ENCODE results near the gene TGFBR3. TPM values are rescaled to one million over a fixed set of nuclear protein-coding genes. Genes with fewer than 3 reads are reported as not detected.

TGFBR3 gene
- total RNA-seq, 1 experiment from 2014 or later: 4.2 TPM

DNA sequence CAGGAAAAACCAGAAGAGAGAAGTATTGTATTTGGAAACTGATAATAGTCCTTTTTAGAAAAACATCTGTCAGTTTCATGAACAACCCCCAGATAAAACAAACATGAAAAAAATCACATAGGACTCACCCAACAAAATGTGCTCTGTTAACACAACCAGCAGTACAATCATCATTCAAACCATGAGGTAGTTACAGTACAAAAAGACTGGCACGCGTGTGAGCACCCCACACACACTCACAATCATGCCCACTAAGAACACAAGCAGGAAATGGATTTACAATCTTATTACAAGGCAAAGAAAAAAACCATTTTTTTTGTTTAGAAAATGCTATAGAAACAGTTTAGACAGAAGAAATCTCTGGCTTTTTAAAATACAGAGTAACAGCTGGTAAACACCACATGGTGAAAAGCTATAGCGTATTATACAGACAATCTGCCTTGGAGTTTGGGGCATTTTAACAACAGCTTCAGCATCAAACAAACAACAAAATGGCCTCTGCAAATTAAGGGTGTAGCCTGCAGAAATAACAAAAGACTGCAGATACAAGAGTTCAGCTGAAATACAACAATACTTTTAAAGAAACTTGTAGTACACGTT is 205.3 kb downstream of the TGFBR3 start:
- peaks cover 6% of the 10 kb centered on the region; the same call in 1 of the 2 replicates for H3K36me3 Mint-ChIP-seq
- TF ChIP-seq, protein P1, sequence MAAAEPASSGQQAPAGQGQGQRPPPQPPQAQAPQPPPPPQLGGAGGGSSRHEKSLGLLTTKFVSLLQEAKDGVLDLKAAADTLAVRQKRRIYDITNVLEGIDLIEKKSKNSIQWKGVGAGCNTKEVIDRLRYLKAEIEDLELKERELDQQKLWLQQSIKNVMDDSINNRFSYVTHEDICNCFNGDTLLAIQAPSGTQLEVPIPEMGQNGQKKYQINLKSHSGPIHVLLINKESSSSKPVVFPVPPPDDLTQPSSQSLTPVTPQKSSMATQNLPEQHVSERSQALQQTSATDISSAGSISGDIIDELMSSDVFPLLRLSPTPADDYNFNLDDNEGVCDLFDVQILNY (CRISPR knock-in tag; IDR thresholded peaks at IDR 0.05): no peak
- no peak for TF ChIP-seq ZNF416 (CRISPR knock-in tag; IDR thresholded peaks at IDR 0.05)
- DNase-seq (ENCODE audit: low spot score) (no peak), ATAC-seq (no peak)
- H3K27ac Mint-ChIP-seq: 0 out of 2 replicates have a peak overlapping the region, but pooled peaks have one; percentile 63
- no peak overlapping the region for H3K4me3 Mint-ChIP-seq
- peaks cover 6% of the 10 kb centered on the region for H3K9me3 Mint-ChIP-seq
- CTCF ChIA-PET: interaction anchor here (1.8 kb wide), 1 partner anchor 83 kb away, joined by 8 read pairs; no protein-coding TSS in a partner anchor
- peaks cover 36% of the 10 kb centered on the region for H3K4me1 Mint-ChIP-seq
- POLR2A ChIA-PET: no interaction called here
- no peaks in the 10 kb centered on the region for H3K27me3 Mint-ChIP-seq (ENCODE audit: low read depth)

DNA sequence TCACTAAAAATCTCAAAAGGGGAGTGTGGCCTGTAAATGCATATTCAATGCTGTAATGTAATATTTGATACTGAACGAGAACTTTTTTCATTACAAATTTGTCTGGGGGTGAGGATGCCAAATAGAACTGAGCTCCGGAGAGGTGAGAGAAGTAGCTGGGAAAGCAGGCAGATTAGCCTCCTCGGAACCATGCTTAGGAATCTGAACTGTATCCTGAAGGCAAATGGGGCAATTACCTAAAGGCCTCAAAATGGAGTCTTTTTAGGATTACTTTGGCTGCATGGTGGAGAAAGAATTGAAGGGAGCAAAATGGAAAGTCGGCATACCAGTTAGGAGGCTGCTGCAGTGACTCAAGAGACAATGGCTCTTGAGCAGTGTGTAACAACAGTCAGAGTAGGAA is 206.5 kb downstream of the TGFBR3 start:
- TF ChIP-seq ZNF671 (CRISPR knock-in tag; IDR thresholded peaks at IDR 0.05) (no peak), HMGA2 (CRISPR knock-in tag; IDR thresholded peaks at IDR 0.05) (no peak), ZNF263 (CRISPR knock-in tag; IDR thresholded peaks at IDR 0.05; ENCODE audit: low read depth) (no peak), ZNF396 (CRISPR knock-in tag; IDR thresholded peaks at IDR 0.05; ENCODE audit: borderline replicate concordance) (no peak), ESRRA (CRISPR knock-in tag; IDR thresholded peaks at IDR 0.05; ENCODE audit: borderline replicate concordance) (no peak), ELF4 (CRISPR knock-in tag; IDR thresholded peaks at IDR 0.05; ENCODE audit: low read depth) (no peak), TEAD1 (CRISPR knock-in tag; IDR thresholded peaks at IDR 0.05) (no peak), PRRX2 (CRISPR knock-in tag; IDR thresholded peaks at IDR 0.05) (no peak), NFE2L1 (CRISPR knock-in tag; IDR thresholded peaks at IDR 0.05) (no peak), ZBTB21 (CRISPR knock-in tag; IDR thresholded peaks at IDR 0.05; ENCODE audit: borderline replicate concordance) (no peak), ZNF416 (CRISPR knock-in tag; IDR thresholded peaks at IDR 0.05) (no peak), JUN (CRISPR knock-in tag; IDR thresholded peaks at IDR 0.05) (no peak)
- TF ChIP-seq, protein P2, sequence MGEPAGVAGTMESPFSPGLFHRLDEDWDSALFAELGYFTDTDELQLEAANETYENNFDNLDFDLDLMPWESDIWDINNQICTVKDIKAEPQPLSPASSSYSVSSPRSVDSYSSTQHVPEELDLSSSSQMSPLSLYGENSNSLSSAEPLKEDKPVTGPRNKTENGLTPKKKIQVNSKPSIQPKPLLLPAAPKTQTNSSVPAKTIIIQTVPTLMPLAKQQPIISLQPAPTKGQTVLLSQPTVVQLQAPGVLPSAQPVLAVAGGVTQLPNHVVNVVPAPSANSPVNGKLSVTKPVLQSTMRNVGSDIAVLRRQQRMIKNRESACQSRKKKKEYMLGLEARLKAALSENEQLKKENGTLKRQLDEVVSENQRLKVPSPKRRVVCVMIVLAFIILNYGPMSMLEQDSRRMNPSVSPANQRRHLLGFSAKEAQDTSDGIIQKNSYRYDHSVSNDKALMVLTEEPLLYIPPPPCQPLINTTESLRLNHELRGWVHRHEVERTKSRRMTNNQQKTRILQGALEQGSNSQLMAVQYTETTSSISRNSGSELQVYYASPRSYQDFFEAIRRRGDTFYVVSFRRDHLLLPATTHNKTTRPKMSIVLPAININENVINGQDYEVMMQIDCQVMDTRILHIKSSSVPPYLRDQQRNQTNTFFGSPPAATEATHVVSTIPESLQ (CRISPR knock-in tag; IDR thresholded peaks at IDR 0.05): no peak
- TF ChIP-seq, protein P3, sequence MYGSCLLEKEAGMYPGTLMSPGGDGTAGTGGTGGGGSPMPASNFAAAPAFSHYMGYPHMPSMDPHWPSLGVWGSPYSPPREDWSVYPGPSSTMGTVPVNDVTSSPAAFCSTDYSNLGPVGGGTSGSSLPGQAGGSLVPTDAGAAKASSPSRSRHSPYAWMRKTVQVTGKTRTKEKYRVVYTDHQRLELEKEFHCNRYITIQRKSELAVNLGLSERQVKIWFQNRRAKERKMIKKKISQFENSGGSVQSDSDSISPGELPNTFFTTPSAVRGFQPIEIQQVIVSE (CRISPR knock-in tag; IDR thresholded peaks at IDR 0.05; ENCODE audit: borderline replicate concordance): no peak
- TF ChIP-seq, protein P4, sequence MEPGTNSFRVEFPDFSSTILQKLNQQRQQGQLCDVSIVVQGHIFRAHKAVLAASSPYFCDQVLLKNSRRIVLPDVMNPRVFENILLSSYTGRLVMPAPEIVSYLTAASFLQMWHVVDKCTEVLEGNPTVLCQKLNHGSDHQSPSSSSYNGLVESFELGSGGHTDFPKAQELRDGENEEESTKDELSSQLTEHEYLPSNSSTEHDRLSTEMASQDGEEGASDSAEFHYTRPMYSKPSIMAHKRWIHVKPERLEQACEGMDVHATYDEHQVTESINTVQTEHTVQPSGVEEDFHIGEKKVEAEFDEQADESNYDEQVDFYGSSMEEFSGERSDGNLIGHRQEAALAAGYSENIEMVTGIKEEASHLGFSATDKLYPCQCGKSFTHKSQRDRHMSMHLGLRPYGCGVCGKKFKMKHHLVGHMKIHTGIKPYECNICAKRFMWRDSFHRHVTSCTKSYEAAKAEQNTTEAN (CRISPR knock-in tag; IDR thresholded peaks at IDR 0.05): no peak
- TF ChIP-seq, protein P5, sequence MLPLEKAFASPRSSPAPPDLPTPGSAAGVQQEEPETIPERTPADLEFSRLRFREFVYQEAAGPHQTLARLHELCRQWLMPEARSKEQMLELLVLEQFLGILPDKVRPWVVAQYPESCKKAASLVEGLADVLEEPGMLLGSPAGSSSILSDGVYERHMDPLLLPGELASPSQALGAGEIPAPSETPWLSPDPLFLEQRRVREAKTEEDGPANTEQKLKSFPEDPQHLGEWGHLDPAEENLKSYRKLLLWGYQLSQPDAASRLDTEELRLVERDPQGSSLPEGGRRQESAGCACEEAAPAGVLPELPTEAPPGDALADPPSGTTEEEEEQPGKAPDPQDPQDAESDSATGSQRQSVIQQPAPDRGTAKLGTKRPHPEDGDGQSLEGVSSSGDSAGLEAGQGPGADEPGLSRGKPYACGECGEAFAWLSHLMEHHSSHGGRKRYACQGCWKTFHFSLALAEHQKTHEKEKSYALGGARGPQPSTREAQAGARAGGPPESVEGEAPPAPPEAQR (CRISPR knock-in tag; IDR thresholded peaks at IDR 0.05): no peak
- no peak for DNase-seq (ENCODE audit: low spot score)
- ATAC-seq: no peak
- no peak overlapping the region for H3K4me3 Mint-ChIP-seq
- H3K4me1 Mint-ChIP-seq: peaks cover 25% of the 10 kb centered on the region
- peaks cover 6% of the 10 kb centered on the region; the same call in 1 of the 2 replicates for H3K36me3 Mint-ChIP-seq
- H3K9me3 Mint-ChIP-seq: peaks cover 6% of the 10 kb centered on the region
- ChIA-PET CTCF (no interaction called here), POLR2A (no interaction called here)
- H3K27me3 Mint-ChIP-seq (ENCODE audit: low read depth): no peaks in the 10 kb centered on the region
- H3K27ac Mint-ChIP-seq: no peak overlapping the region
